ENCODE data around the gene EPB41L3.
"Not testable (repeated sequence)": the region's sequence is repeated elsewhere in the genome, so short reads cannot be mapped to it uniquely, and the experiment has no call there.

The EPB41L3 gene

GRCh38 chr18:5513947-5514346 lies 29.9 kb downstream of the EPB41L3 start:
- Histone ChIP-seq H3K36me3 (ENCODE audit: control insufficient read depth in 1 of 2, insufficient read depth in 2 of 2, low read length in 2 of 2) (no peaks in the 10 kb centered on the region), H3K4me3 (ENCODE audit: low read depth in 1 of 2, low read length in 2 of 2) (no peak overlapping the region), H3K4me1 (ENCODE audit: control insufficient read depth in 1 of 2, insufficient read depth in 2 of 2, low read length in 2 of 2) (peaks cover 10 to 28% of the 10 kb centered on the region in 2 donors), H3K9me3 (ENCODE audit: control insufficient read depth in 1 of 2, low read length in 2 of 2) (no peaks in the 10 kb centered on the region), H3K27me3 (ENCODE audit: low read depth, low read length) (no peaks in the 10 kb centered on the region), H3K27ac (ENCODE audit: low read length) (no peak overlapping the region)

- H3K4me1 ChIP-seq (ENCODE audit: control insufficient read depth in 1 of 2, insufficient read depth in 2 of 2, low read length in 2 of 2) = peaks cover 10 to 16% of the 10 kb centered on the region in 2 donors
- no peaks in the 10 kb centered on the region for H3K9me3 ChIP-seq (ENCODE audit: control insufficient read depth in 1 of 2, low read length in 2 of 2)
- H3K27me3 ChIP-seq (ENCODE audit: low read depth, low read length) = no peaks in the 10 kb centered on the region
- no peak overlapping the region for H3K4me3 ChIP-seq (ENCODE audit: low read depth in 1 of 2, low read length in 2 of 2)
- H3K36me3 ChIP-seq (ENCODE audit: control insufficient read depth in 1 of 2, insufficient read depth in 2 of 2, low read length in 2 of 2) = no peaks in the 10 kb centered on the region
- no peak overlapping the region for H3K27ac ChIP-seq (ENCODE audit: low read length)
These were observed 31.6 kb downstream of the EPB41L3 start for GRCh38 chr18:5512176-5512575.

- H3K9me3 ChIP-seq (ENCODE audit: control insufficient read depth in 1 of 2, low read length in 2 of 2); H3K27me3 ChIP-seq (ENCODE audit: low read depth, low read length); H3K4me3 ChIP-seq (ENCODE audit: low read depth in 1 of 2, low read length in 2 of 2); H3K36me3 ChIP-seq (ENCODE audit: control insufficient read depth in 1 of 2, insufficient read depth in 2 of 2, low read length in 2 of 2); H3K27ac ChIP-seq (ENCODE audit: low read length); H3K4me1 ChIP-seq (ENCODE audit: control insufficient read depth in 1 of 2, insufficient read depth in 2 of 2, low read length in 2 of 2): not testable (repeated sequence)
These were observed 32.3 kb downstream of the EPB41L3 start for GRCh38 chr18:5511541-5511940.

- H3K4me1 ChIP-seq (ENCODE audit: control insufficient read depth in 1 of 2, insufficient read depth in 2 of 2, low read length in 2 of 2) = peaks cover 0 to 8% of the 10 kb centered on the region in 2 donors
These were observed 33.5 kb downstream of the EPB41L3 start for GRCh38 chr18:5510135-5510846.

GRCh38 chr18:5508821-5509220 lies 35.0 kb downstream of the EPB41L3 start:
- Histone ChIP-seq H3K4me3 (ENCODE audit: low read depth in 1 of 2, low read length in 2 of 2) (no peak overlapping the region), H3K9me3 (ENCODE audit: control insufficient read depth in 1 of 2, low read length in 2 of 2) (no peaks in the 10 kb centered on the region), H3K27ac (ENCODE audit: low read length) (no peak overlapping the region), H3K4me1 (ENCODE audit: control insufficient read depth in 1 of 2, insufficient read depth in 2 of 2, low read length in 2 of 2) (no peaks in the 10 kb centered on the region), H3K36me3 (ENCODE audit: control insufficient read depth in 1 of 2, insufficient read depth in 2 of 2, low read length in 2 of 2) (no peaks in the 10 kb centered on the region), H3K27me3 (ENCODE audit: low read depth, low read length) (no peaks in the 10 kb centered on the region)

More at GRCh38 chr18:5510135-5510846, 33.5 kb downstream of the EPB41L3 start:
- Histone ChIP-seq H3K9me3 (ENCODE audit: control insufficient read depth in 1 of 2, low read length in 2 of 2) (no peaks in the 10 kb centered on the region), H3K27me3 (ENCODE audit: low read depth, low read length) (no peaks in the 10 kb centered on the region), H3K36me3 (ENCODE audit: control insufficient read depth in 1 of 2, insufficient read depth in 2 of 2, low read length in 2 of 2) (no peaks in the 10 kb centered on the region), H3K4me3 (ENCODE audit: low read depth in 1 of 2, low read length in 2 of 2) (no peak overlapping the region), H3K27ac (ENCODE audit: low read length) (no peak overlapping the region)

- no peaks in the 10 kb centered on the region for H3K9me3 ChIP-seq (ENCODE audit: control insufficient read depth in 1 of 2, low read length in 2 of 2)
- H3K27ac ChIP-seq (ENCODE audit: low read length) = no peak overlapping the region
- no peak overlapping the region for H3K4me3 ChIP-seq (ENCODE audit: low read depth in 1 of 2, low read length in 2 of 2)
- no peaks in the 10 kb centered on the region for H3K36me3 ChIP-seq (ENCODE audit: control insufficient read depth in 1 of 2, insufficient read depth in 2 of 2, low read length in 2 of 2)
- H3K27me3 ChIP-seq (ENCODE audit: low read depth, low read length) = no peaks in the 10 kb centered on the region
- no peaks in the 10 kb centered on the region for H3K4me1 ChIP-seq (ENCODE audit: control insufficient read depth in 1 of 2, insufficient read depth in 2 of 2, low read length in 2 of 2)
These were observed 36.0 kb downstream of the EPB41L3 start for GRCh38 chr18:5507756-5508155.

- Histone ChIP-seq H3K9me3 (ENCODE audit: control insufficient read depth in 1 of 2, low read length in 2 of 2) (no peaks in the 10 kb centered on the region), H3K4me3 (ENCODE audit: low read depth in 1 of 2, low read length in 2 of 2) (no peak overlapping the region), H3K27me3 (ENCODE audit: low read depth, low read length) (no peaks in the 10 kb centered on the region), H3K27ac (ENCODE audit: low read length) (no peak overlapping the region), H3K36me3 (ENCODE audit: control insufficient read depth in 1 of 2, insufficient read depth in 2 of 2, low read length in 2 of 2) (no peaks in the 10 kb centered on the region), H3K4me1 (ENCODE audit: control insufficient read depth in 1 of 2, insufficient read depth in 2 of 2, low read length in 2 of 2) (no peaks in the 10 kb centered on the region)
These were observed 37.6 kb downstream of the EPB41L3 start for GRCh38 chr18:5506174-5506573.

- Histone ChIP-seq H3K36me3 (ENCODE audit: control insufficient read depth in 1 of 2, insufficient read depth in 2 of 2, low read length in 2 of 2) (no peaks in the 10 kb centered on the region), H3K4me1 (ENCODE audit: control insufficient read depth in 1 of 2, insufficient read depth in 2 of 2, low read length in 2 of 2) (no peaks in the 10 kb centered on the region), H3K27me3 (ENCODE audit: low read depth, low read length) (no peaks in the 10 kb centered on the region), H3K27ac (ENCODE audit: low read length) (no peak overlapping the region), H3K4me3 (ENCODE audit: low read depth in 1 of 2, low read length in 2 of 2) (no peak overlapping the region), H3K9me3 (ENCODE audit: control insufficient read depth in 1 of 2, low read length in 2 of 2) (no peaks in the 10 kb centered on the region)
These were observed 40.1 kb downstream of the EPB41L3 start for GRCh38 chr18:5503740-5504139.

GRCh38 chr18:5500158-5500939 lies 43.4 kb downstream of the EPB41L3 start:
- Histone ChIP-seq H3K9me3 (ENCODE audit: control insufficient read depth in 1 of 2, low read length in 2 of 2) (no peaks in the 10 kb centered on the region), H3K36me3 (ENCODE audit: control insufficient read depth in 1 of 2, insufficient read depth in 2 of 2, low read length in 2 of 2) (no peaks in the 10 kb centered on the region), H3K4me1 (ENCODE audit: control insufficient read depth in 1 of 2, insufficient read depth in 2 of 2, low read length in 2 of 2) (no peaks in the 10 kb centered on the region), H3K27ac (ENCODE audit: low read length) (no peak overlapping the region), H3K4me3 (ENCODE audit: low read depth in 1 of 2, low read length in 2 of 2) (no peak overlapping the region), H3K27me3 (ENCODE audit: low read depth, low read length) (no peaks in the 10 kb centered on the region)

- Histone ChIP-seq H3K36me3 (ENCODE audit: control insufficient read depth in 1 of 2, insufficient read depth in 2 of 2, low read length in 2 of 2) (no peaks in the 10 kb centered on the region), H3K4me1 (ENCODE audit: control insufficient read depth in 1 of 2, insufficient read depth in 2 of 2, low read length in 2 of 2) (peaks cover 0 to 2% of the 10 kb centered on the region in 2 donors), H3K9me3 (ENCODE audit: control insufficient read depth in 1 of 2, low read length in 2 of 2) (no peaks in the 10 kb centered on the region), H3K4me3 (ENCODE audit: low read depth in 1 of 2, low read length in 2 of 2) (no peak overlapping the region), H3K27ac (ENCODE audit: low read length) (no peak overlapping the region), H3K27me3 (ENCODE audit: low read depth, low read length) (no peaks in the 10 kb centered on the region)
These were observed 45.3 kb downstream of the EPB41L3 start for GRCh38 chr18:5498452-5498851.

GRCh38 chr18:5496305-5496704 lies 47.5 kb downstream of the EPB41L3 start:
- Histone ChIP-seq H3K4me1 (ENCODE audit: control insufficient read depth in 1 of 2, insufficient read depth in 2 of 2, low read length in 2 of 2) (peaks cover 0 to 4% of the 10 kb centered on the region in 2 donors), H3K27me3 (ENCODE audit: low read depth, low read length) (no peaks in the 10 kb centered on the region), H3K4me3 (ENCODE audit: low read depth in 1 of 2, low read length in 2 of 2) (no peak overlapping the region), H3K9me3 (ENCODE audit: control insufficient read depth in 1 of 2, low read length in 2 of 2) (no peaks in the 10 kb centered on the region), H3K27ac (ENCODE audit: low read length) (no peak overlapping the region), H3K36me3 (ENCODE audit: control insufficient read depth in 1 of 2, insufficient read depth in 2 of 2, low read length in 2 of 2) (no peaks in the 10 kb centered on the region)
